ENCODE measurements around the gene RANBP9.
A peak's percentile ranks its signal among the peaks of the same experiment; 100 is the strongest.

The RANBP9 gene

DNA sequence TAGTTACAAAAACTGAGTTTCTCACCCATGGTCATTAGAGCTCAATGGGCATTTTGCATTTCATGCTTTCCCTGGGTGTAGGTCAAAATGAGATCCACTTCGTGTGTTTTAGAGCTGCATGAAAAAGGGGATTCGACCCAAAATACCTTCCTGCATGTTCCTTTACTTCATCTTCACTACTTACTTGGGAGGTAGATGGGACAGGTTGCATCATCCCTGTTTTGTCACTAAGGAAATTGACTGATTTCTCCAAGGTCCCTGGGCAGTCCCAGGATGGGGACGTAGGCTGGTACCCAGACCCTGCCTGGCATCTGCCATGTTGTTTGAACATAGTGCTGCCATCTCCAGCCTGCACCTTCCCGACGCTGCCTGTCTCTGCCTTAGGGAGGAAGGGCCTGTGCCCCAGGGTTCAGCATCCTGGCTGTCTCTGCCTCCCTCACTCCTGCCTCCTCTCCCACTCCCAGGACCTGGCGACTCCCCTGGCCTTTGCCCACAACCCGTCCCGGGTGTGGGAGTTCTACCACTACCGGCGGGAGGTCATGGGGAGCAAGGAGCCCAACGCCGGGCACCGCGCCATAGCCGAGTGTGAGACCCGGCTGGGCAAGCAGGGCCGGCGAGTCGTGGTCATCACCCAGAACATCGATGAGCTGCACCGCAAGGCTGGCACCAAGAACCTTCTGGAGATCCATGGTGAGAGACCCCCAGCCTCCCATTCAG is 120.3 kb downstream of the RANBP9 start:
- DNase-seq = no peak

DNA sequence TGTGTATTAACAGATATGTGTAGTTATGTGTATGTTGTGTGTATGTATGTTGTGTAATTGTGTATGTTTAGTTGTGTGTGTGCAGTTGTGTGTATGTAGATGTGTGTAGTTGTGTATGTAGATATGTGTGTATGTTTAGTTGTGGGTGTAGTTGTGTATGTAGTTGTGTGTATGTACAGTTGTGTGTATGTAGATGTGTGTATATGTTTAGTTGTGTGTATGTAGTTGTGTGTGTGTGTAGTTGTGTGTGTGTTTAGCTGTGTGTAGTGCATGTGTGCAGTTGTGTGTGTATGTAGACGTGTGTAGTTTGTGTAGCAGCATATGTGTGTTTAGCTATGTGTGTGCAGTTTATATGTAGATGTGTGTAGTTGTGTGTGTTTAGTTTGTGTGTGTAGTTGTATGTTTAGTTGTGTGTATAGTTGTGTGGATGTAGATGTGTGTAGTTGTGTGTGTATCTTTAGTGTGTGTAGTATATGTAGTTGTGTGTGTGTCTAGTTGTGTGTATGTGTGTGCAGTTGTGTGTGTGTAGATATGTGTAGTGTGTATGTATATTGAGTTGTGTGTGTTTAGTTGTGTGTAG is 121.0 kb downstream of the RANBP9 start:
- DNase-seq = no peak

DNA sequence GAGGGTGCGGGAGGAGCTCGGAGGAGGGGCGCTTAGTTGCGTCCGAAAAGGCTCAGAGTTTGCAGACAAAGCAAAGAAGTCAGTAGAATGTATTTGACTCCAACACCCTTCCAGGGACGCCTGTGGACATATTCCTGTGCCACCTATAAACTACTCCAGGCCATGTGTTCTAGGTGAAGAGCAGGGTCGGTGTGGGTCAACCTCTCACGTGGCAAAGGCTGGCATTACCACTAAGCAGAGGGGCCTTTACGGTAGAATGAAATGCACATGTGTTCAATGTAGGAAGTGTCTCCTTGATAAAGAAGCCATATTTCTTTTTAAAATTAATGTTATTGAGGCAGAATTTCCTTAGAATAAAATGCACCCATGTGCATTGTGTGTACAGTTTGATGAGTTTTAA is 121.8 kb downstream of the RANBP9 start:
- no peak for DNase-seq

DNA sequence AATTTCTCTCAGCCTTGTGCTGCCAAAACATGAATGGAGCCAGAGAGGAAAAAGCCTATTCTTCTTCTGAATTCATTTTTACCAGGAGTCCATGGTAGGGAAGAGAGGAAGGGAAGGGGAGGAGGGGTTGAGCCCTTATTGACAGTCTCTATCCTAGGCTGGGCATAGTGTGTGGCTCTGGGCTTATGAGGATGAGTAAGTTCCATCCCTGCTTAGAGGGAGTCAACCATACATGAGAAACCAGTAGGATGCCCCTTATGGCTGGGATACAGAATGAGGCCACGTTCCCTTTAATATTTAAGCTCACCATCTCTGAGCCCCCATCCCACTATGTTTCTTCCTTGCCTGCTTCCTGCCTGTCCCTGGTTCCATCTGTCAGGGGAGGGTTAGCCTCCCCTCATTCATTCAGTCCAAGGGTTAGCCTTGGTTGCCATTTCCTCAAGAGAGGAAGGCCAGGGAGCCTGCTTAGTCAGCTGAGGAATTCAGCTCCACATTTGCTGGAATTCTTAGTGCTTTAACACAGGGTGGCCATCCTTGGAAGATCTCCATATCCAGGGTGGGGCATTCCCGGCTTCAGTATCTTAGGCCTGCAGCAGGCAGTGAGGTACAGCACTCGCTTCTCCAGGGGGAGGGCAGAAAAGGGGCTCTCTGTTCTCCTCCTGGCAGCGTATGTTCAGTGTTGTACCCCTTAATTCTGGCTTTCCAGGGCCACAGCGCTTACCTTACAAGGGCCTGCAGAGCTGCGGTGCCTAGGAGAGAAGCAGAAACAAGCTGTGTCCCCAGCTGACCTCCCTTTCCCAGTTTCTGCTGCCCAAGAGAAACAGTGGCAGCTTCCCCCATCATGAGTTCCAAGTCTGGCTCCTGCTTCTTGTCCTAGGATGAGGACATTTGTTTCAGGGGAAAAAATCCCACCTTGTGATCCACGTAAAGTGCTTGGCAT is 124.8 kb downstream of the RANBP9 start:
- no peak for DNase-seq

DNA sequence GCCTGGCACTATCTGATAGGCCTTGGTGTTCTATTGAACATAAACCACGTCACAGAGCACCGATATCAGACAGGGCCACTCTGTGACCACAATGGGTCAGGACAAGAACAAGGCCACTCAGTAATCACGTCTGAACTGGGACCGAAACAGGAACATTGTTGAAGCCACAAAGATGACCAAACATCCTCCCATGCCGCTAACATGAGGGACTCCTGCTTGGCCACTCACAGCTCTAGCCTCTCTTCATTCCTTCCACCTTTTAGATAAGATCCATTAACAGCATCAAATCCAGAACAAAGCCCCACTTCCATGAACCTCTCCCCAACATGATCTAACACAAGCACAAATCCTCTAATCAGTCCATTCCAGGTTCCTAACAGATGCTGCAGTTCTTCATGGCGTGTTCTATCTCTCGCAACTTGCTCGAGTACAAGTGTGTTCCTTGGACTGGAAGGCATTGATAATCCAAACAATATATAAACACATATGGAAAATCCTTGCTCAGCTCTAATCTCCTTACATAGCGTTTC is 129.9 kb downstream of the RANBP9 start:
- no peak for DNase-seq

DNA sequence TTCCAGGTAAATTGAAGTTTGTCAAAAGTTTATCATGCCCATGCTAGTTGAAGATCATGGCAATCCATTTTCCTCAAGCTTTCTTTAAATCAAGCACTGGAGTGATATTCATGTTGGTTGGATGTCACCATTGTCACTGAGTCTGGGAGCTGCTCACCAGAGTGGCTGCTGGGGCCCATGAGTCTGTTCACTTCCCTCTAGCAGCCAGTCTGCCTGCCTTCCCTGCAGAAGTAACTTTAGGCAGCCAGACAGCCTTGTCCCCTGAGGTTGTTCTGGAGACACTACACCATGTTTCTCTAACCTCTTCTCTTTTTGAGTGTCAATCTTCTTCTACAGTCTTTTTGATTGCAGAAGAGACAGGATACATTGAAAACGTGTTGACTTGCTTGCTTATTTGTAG is 131.7 kb downstream of the RANBP9 start:
- no peak for DNase-seq

DNA sequence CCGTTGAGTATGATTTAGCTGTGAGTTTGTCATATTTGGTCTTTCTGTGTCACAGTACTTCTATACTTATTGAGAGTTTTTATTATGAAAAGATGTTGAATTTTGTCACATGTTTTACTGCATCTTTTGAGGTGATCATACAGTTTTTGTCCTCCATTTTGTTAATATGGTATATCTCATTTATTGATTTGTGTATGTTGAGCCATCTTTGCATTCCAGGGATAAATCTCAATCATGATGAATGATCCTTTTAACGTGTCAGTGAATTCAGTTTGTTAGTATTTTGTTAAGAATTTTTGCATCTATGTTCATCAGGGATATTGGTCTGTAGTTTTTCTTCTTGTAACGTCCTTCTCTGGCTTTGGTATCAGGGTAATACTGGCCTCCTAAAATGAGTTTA is 133.7 kb downstream of the RANBP9 start:
- DNase-seq = no peak

DNA sequence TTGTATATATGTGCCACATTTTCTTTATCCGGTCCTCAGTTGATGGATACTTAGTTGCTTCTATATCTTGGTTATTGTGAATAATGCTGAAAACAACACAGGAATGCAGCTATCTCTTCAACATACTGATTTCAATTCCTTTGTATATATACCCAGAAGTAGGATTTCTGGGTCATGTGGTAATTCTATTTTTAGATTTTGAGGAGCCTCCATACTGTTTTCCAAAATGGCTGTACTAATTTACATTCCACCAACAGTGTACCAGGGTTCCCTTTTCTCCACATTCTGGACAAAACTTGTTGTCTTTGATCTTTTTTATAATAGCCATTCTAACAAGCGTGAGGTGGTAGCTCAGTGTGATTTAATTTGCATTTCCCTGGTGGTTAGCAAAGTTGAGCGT is 135.6 kb downstream of the RANBP9 start:
- DNase-seq = no peak

DNA sequence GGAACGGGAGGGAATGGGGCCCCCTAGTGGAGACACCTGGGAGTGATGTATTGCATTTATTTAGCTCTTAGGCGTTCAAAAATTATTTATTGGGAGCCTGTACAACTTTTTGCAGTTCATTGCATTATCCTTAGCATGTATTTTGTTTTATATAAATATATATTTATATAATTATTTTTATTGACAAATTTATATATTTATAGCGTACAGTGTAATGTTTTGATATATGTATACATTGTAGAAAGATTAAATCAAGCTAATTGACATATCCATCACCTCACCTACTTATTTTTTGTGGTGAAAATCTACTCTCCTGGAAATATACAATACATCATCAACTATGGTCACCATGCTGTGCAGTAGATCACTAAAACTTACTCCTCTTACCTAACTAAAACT is 136.3 kb downstream of the RANBP9 start:
- no peak for DNase-seq

DNA sequence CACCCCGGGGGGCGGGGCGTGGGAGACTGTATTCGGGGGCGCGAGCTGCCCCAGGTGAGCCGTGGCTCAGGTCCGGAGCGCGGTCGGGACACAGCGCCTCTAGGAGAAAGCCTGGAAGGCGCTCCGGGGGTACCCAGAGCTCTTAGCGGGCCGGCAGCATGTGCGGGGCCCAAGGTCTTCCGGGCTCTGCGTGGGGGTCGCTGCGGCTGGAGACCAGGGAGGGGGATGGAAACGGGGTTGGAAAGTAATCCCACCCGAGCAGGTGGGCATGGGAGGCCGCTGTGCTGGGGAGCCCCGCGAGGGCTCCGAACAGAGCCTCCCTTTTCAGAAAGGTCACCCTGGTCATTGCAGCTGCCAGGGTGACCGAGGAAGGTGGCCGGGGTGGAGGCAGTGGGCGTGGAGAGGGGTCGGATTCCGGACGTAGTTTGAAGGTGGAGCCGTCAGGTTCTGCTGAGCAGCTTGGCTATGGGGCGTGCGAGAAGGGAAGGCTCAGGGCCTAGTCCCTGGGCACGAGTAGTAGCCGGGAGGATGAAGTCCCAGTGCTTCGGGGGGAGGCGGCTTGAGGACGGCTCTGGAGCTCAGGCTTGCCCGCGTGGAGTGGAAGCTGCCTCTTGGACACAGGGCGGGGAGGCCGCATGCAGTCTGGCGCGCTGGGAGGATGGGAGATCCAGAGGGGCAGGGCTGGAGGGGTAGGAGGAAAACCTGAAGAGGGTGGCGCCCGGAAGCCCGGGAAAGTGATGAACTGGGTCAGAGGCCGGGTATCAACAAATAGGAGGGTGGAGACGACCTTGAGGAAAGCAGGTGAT is 136.9 kb downstream of the RANBP9 start, which contains the start of gene SIRT5:
SIRT5 (plus strand) TSS at position 31 of the 806 bp plus-strand sequence. CDS start 9,510 bp downstream, outside the sequence.
- DNase-seq = peak; percentile 57

DNA sequence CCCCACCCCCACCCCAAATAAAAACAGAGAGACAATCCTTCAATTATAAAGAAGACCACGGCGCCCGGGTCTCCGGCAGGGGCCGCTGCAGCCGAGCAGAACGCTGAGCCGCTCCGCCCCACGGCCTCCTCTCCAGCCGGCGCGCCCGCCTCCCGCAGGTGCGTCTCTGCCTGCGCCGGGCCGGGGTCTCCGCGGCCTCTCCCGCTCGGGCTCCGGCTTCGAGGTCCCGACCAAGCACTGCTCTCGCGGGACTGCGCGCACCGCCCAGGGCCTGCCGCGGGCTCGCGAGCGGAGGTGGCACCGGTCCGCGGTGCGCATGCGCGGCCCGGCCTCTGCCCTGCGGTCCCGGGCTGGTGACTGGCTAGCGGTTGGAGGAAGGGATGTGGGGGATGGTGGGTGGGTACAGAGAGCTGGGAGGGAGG is 137.5 kb downstream of the RANBP9 start:
- peak; percentile 87 for DNase-seq

DNA sequence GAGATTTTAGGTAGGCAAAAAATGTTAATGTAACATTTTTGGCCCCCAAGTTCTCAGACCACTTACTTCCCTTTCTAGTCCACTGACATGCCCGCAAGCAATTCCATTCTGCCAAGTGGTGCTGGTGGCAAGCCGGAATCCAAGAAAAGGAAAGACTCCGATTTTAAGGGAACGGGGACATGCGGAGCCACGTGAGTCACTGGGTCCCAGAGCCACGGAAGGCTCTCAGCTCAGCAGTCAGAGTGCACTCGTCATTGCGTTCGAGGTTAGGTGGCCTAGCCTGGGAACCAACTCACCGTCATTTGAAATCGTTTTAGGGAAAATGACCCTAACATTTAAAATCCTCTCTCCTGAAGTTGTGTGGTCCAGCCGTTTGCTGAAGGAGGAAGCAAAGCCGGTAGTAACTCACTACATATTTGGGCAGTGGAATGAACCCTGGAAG is 137.9 kb downstream of the RANBP9 start:
- DNase-seq = no peak

DNA sequence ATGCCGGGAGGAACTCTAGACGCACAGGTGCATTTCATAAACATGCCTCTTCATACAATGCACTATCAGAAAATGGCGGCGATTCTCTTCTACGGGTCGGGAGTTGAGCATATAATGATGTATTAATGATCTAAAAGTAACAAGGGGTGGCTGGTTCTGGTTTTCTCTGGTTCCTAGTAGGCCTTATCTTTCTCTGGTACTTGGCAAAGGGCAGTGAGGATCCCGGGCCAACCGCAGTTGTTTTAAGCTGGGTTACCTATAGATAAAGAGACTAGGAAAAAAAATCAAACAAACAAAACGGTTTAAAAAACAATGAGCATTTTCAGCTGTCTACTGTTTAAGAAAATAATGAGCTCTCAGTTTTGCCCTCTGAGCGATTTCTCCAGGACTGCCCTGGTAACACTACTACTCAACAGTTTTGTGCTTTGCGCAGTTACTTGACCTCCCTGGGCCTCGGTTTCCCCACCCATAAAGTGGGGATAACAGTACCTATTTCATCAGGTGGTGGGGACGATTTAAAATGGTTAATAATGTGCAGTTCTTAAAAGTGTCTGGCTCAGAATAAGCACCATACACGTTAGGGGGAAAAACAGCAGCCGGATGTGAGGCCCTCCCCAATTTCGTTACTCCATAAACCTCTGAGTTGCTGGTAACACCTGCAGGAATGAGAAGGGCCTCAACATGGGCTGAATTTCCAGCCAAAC is 138.5 kb downstream of the RANBP9 start:
- no peak for DNase-seq

DNA sequence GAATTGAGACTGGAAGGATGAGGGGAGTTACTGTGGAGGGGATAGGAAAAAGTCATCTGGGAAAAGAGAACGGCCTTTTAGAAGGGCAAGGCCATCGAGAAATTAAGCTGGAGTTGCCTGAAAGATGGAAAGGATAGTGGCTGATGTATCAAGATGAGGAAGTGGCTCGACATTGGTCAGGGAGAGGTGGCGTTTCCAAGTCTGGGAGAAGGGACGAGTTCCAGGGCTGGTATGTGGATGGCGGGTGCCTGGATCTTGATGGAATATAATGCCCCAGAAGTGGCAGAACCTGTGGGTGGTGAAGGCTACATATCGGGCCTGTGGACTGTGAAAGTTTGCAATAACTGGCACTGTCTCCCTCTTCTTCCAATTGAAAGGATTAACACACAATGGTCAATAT is 139.4 kb downstream of the RANBP9 start:
- no peak for DNase-seq

Data from activated CD4-positive, alpha-beta T cell treated with anti-CD3 and anti-CD28 coated beads for 1 hour (primary cell).